ENCODE data around the gene GNAI2. TPM values are rescaled to one million over a fixed set of nuclear protein-coding genes. Genes with fewer than 3 reads are reported as not detected.

GNAI2 gene
- polyA plus RNA-seq, 1 donor = 118 TPM

GRCh38 chr3:50263478-50264382 is 27.7 kb downstream of the GNAI2 start:
- no CpG with 5 or more reads among the region's 6 CpGs for WGBS (ENCODE audit: insufficient coverage, low lambda C conversion rate)

GRCh38 chr3:50264383-50264963 is 28.5 kb downstream of the GNAI2 start:
- no peaks in the 10 kb centered on the region for H3K9me3 ChIP-seq (ENCODE audit: control insufficient read depth, low read depth, low read length)
- no CpG with 5 or more reads among the region's 7 CpGs for whole genome bisulfite sequencing (ENCODE audit: insufficient coverage, low lambda C conversion rate)
- DNase-seq = peak; percentile 94 to 96
- no peaks in the 10 kb centered on the region for H3K27me3 ChIP-seq (ENCODE audit: control insufficient read depth, insufficient read depth, low read length)
- H3K27ac ChIP-seq (ENCODE audit: low read length) = peak overlapping the region; percentile 98
- H3K4me3 ChIP-seq (ENCODE audit: low read length) = no peak overlapping the region
- peaks cover 74% of the 10 kb centered on the region for H3K4me1 ChIP-seq (ENCODE audit: control insufficient read depth, insufficient read depth, low read length)
- H3K36me3 ChIP-seq (ENCODE audit: control insufficient read depth, insufficient read depth, low read length) = no peaks in the 10 kb centered on the region

More at GRCh38 chr3:50263478-50264382, 27.7 kb downstream of the GNAI2 start:
- Histone ChIP-seq H3K27ac (ENCODE audit: low read length) (peak overlapping the region; percentile 98), H3K27me3 (ENCODE audit: control insufficient read depth, insufficient read depth, low read length) (no peaks in the 10 kb centered on the region), H3K4me1 (ENCODE audit: control insufficient read depth, insufficient read depth, low read length) (peaks cover 72% of the 10 kb centered on the region), H3K36me3 (ENCODE audit: control insufficient read depth, insufficient read depth, low read length) (peaks cover 4% of the 10 kb centered on the region), H3K4me3 (ENCODE audit: low read length) (no peak overlapping the region), H3K9me3 (ENCODE audit: control insufficient read depth, low read depth, low read length) (no peaks in the 10 kb centered on the region)
- no peak for DNase-seq

- peak; percentile 70 to 77 for DNase-seq
- H3K4me1 ChIP-seq (ENCODE audit: control insufficient read depth, insufficient read depth, low read length) = peaks cover 71% of the 10 kb centered on the region
- no CpG with 5 or more reads among the region's 7 CpGs for WGBS (ENCODE audit: insufficient coverage, low lambda C conversion rate)
- no peaks in the 10 kb centered on the region for H3K27me3 ChIP-seq (ENCODE audit: control insufficient read depth, insufficient read depth, low read length)
- no peak overlapping the region for H3K4me3 ChIP-seq (ENCODE audit: low read length)
- no peaks in the 10 kb centered on the region for H3K36me3 ChIP-seq (ENCODE audit: control insufficient read depth, insufficient read depth, low read length)
- H3K27ac ChIP-seq (ENCODE audit: low read length) = peak overlapping the region; percentile 98
- no peaks in the 10 kb centered on the region for H3K9me3 ChIP-seq (ENCODE audit: control insufficient read depth, low read depth, low read length)
These were observed 29.0 kb downstream of the GNAI2 start for GRCh38 chr3:50264964-50265485.

- H3K4me3 ChIP-seq (ENCODE audit: low read length) = no peak overlapping the region
- DNase-seq = no peak
- peak overlapping the region; percentile 98 for H3K27ac ChIP-seq (ENCODE audit: low read length)
- no CpG with 5 or more reads among the region's 1 CpG for WGBS (ENCODE audit: insufficient coverage, low lambda C conversion rate)
- H3K27me3 ChIP-seq (ENCODE audit: control insufficient read depth, insufficient read depth, low read length) = no peaks in the 10 kb centered on the region
- peaks cover 73% of the 10 kb centered on the region for H3K4me1 ChIP-seq (ENCODE audit: control insufficient read depth, insufficient read depth, low read length)
- H3K9me3 ChIP-seq (ENCODE audit: control insufficient read depth, low read depth, low read length) = no peaks in the 10 kb centered on the region
- H3K36me3 ChIP-seq (ENCODE audit: control insufficient read depth, insufficient read depth, low read length) = no peaks in the 10 kb centered on the region
These were observed 29.6 kb downstream of the GNAI2 start for GRCh38 chr3:50265571-50265970.

- Histone ChIP-seq H3K27ac (ENCODE audit: low read length) (peak overlapping the region; percentile 98), H3K27me3 (ENCODE audit: control insufficient read depth, insufficient read depth, low read length) (no peaks in the 10 kb centered on the region), H3K9me3 (ENCODE audit: control insufficient read depth, low read depth, low read length) (no peaks in the 10 kb centered on the region), H3K4me1 (ENCODE audit: control insufficient read depth, insufficient read depth, low read length) (peaks cover 73% of the 10 kb centered on the region), H3K36me3 (ENCODE audit: control insufficient read depth, insufficient read depth, low read length) (no peaks in the 10 kb centered on the region), H3K4me3 (ENCODE audit: low read length) (no peak overlapping the region)
- DNase-seq = no peak
- no CpG with 5 or more reads among the region's 6 CpGs for WGBS (ENCODE audit: insufficient coverage, low lambda C conversion rate)
These were observed 30.0 kb downstream of the GNAI2 start for GRCh38 chr3:50266017-50266416.

- no peaks in the 10 kb centered on the region for H3K9me3 ChIP-seq (ENCODE audit: control insufficient read depth, low read depth, low read length)
- H3K4me1 ChIP-seq (ENCODE audit: control insufficient read depth, insufficient read depth, low read length) = peaks cover 74% of the 10 kb centered on the region
- H3K27me3 ChIP-seq (ENCODE audit: control insufficient read depth, insufficient read depth, low read length) = no peaks in the 10 kb centered on the region
- peak in 1 of 2 donors; percentile 34 for DNase-seq
- no CpG with 5 or more reads among the region's 7 CpGs for WGBS (ENCODE audit: insufficient coverage, low lambda C conversion rate)
- H3K4me3 ChIP-seq (ENCODE audit: low read length) = peak overlapping the region; percentile 46
- H3K27ac ChIP-seq (ENCODE audit: low read length) = peak overlapping the region; percentile 98
- H3K36me3 ChIP-seq (ENCODE audit: control insufficient read depth, insufficient read depth, low read length) = peaks cover 1% of the 10 kb centered on the region
These were observed 30.8 kb downstream of the GNAI2 start for GRCh38 chr3:50266836-50267235.

- peaks cover 78% of the 10 kb centered on the region for H3K4me1 ChIP-seq (ENCODE audit: control insufficient read depth, insufficient read depth, low read length)
- peak overlapping the region; percentile 46 for H3K4me3 ChIP-seq (ENCODE audit: low read length)
- peaks cover 2% of the 10 kb centered on the region for H3K36me3 ChIP-seq (ENCODE audit: control insufficient read depth, insufficient read depth, low read length)
- H3K9me3 ChIP-seq (ENCODE audit: control insufficient read depth, low read depth, low read length) = no peaks in the 10 kb centered on the region
- peak in 1 of 2 donors; percentile 74 for DNase-seq
- WGBS (ENCODE audit: insufficient coverage, low lambda C conversion rate) = no CpG with 5 or more reads among the region's 22 CpGs
- no peaks in the 10 kb centered on the region for H3K27me3 ChIP-seq (ENCODE audit: control insufficient read depth, insufficient read depth, low read length)
- peak overlapping the region; percentile 98 for H3K27ac ChIP-seq (ENCODE audit: low read length)
These were observed 31.4 kb downstream of the GNAI2 start for GRCh38 chr3:50267280-50267913.

GRCh38 chr3:50268276-50268675 is 32.3 kb downstream of the GNAI2 start:
- WGBS (ENCODE audit: insufficient coverage, low lambda C conversion rate) = no CpG with 5 or more reads among the region's 3 CpGs
- H3K27ac ChIP-seq (ENCODE audit: low read length) = peak overlapping the region; percentile 98
- no peaks in the 10 kb centered on the region for H3K9me3 ChIP-seq (ENCODE audit: control insufficient read depth, low read depth, low read length)
- no peak overlapping the region for H3K4me3 ChIP-seq (ENCODE audit: low read length)
- peaks cover under 1% of the 10 kb centered on the region for H3K27me3 ChIP-seq (ENCODE audit: control insufficient read depth, insufficient read depth, low read length)
- peaks cover 2% of the 10 kb centered on the region for H3K36me3 ChIP-seq (ENCODE audit: control insufficient read depth, insufficient read depth, low read length)
- peaks cover 86% of the 10 kb centered on the region for H3K4me1 ChIP-seq (ENCODE audit: control insufficient read depth, insufficient read depth, low read length)
- DNase-seq = peak in 1 of 2 donors; percentile 44

- no CpG with 5 or more reads among the region's 21 CpGs for WGBS (ENCODE audit: insufficient coverage, low lambda C conversion rate)
- peak; percentile 94 to 97 for DNase-seq
- peaks cover 5% of the 10 kb centered on the region for H3K27me3 ChIP-seq (ENCODE audit: control insufficient read depth, insufficient read depth, low read length)
- H3K4me3 ChIP-seq (ENCODE audit: low read length) = peak within 1 kb of the TSS; percentile 75
- H3K4me1 ChIP-seq (ENCODE audit: control insufficient read depth, insufficient read depth, low read length) = peaks cover 90% of the 10 kb centered on the region
- H3K27ac ChIP-seq (ENCODE audit: low read length) = peak within 1 kb of the TSS; percentile 98
- H3K9me3 ChIP-seq (ENCODE audit: control insufficient read depth, low read depth, low read length) = peaks cover 5% of the 10 kb centered on the region
- H3K36me3 ChIP-seq (ENCODE audit: control insufficient read depth, insufficient read depth, low read length) = peaks cover 5% of the 10 kb centered on the region
These were observed 32.9 kb downstream of the GNAI2 start, which contains the start of gene SEMA3B for GRCh38 chr3:50268703-50269451. TSS of gene SEMA3B (plus strand) at chr3:50269147. CDS start at chr3:50269241, 94 bp downstream.

Measured in large intestine (tissue), 3 donors.